OCI-LY7 (cell line): ENCODE measurements around the gene RANBP17. TPM values are rescaled to one million over a fixed set of nuclear protein-coding genes. Genes with fewer than 3 reads are reported as not detected.

Source experiments
- BruUV-seq: library from RNA; stranded (reverse); fragments of 400-500 nt; replicated peaks from 2 replicates; lab custom pipeline; 2021; lab: Mats Ljungman, UMichigan
- CTCF ChIA-PET: fragments of 300-600 bp; sonication (Branson Sonifier 250); formaldehyde crosslinking; loops from one replicate; lab custom pipeline; 2022; ENCODE audit warnings: antibody characterized with exemption; ENCODE audit not compliant: unreplicated experiment; lab: Charles Lee
- POLR2A ChIA-PET: fragments of 300-600 bp; sonication (Branson Sonifier 250); formaldehyde crosslinking; loops from one replicate; lab custom pipeline; 2022; ENCODE audit warnings: antibody characterized with exemption; lab: Charles Lee
- DNase-seq: peaks from one replicate; pipeline ENCODE4 v3.0.0-alpha.2; 2015; ENCODE audit warnings: low spot score
- H2AFZ ChIP-seq: fragments of 200-600 bp; sonication (generic), shearing (Covaris generic); 2 replicates; pipeline ENCODE4 v1.6.1; 2014; ENCODE audit warnings: mild to moderate bottlenecking, antibody characterized with exemption, low read length, moderate library complexity
- H3K27ac ChIP-seq: fragments of 200-600 bp; sonication (generic); 2 replicates; pipeline ENCODE4 v1.5.1; 2014; ENCODE audit warnings: mixed run types, low read depth, mild to moderate bottlenecking, moderate library complexity, low read length, inconsistent platforms; ENCODE audit not compliant: poor library complexity, severe bottlenecking
- H3K36me3 ChIP-seq: fragments of 200-600 bp; sonication (generic); 2 replicates; pipeline ENCODE4 v1.6.1; 2014; ENCODE audit warnings: mild to moderate bottlenecking, antibody characterized with exemption, low read length, moderate library complexity, mixed read lengths; ENCODE audit not compliant: insufficient read depth
- H3K4me1 ChIP-seq: fragments of 200-600 bp; sonication (generic); 2 replicates; pipeline ENCODE4 v1.5.1; 2014; ENCODE audit warnings: mild to moderate bottlenecking, low read length; ENCODE audit not compliant: insufficient read depth, poor library complexity, severe bottlenecking
- H3K4me2 ChIP-seq: fragments of 200-600 bp; sonication (generic); 2 replicates; pipeline ENCODE4 v1.6.1; 2014; ENCODE audit warnings: mild to moderate bottlenecking, low read length
- H3K4me3 ChIP-seq: fragments of 200-600 bp; sonication (generic); 2 replicates; pipeline ENCODE4 v1.5.1; 2014; ENCODE audit warnings: mild to moderate bottlenecking, low read depth, low read length; ENCODE audit not compliant: poor library complexity, severe bottlenecking
- H3K79me2 ChIP-seq: fragments of 200-600 bp; sonication (generic); 2 replicates; pipeline ENCODE4 v1.6.1; 2016; ENCODE audit warnings: low read depth, mild to moderate bottlenecking, low read length, moderate library complexity, mixed read lengths; ENCODE audit not compliant: insufficient read depth
- H3K9me2 ChIP-seq: fragments of 200-600 bp; sonication (generic); 2 replicates; pipeline ENCODE4 v1.6.1; 2016; ENCODE audit warnings: mild to moderate bottlenecking, low read length, mixed read lengths; ENCODE audit not compliant: insufficient read depth
- H3K9me3 ChIP-seq: fragments of 200-600 bp; sonication (generic); 2 replicates; pipeline ENCODE4 v1.6.1; 2014; ENCODE audit warnings: mild to moderate bottlenecking, mixed run types, low read length, mixed read lengths
- H4K20me1 ChIP-seq: fragments of 200-600 bp; sonication (generic); 2 replicates; pipeline ENCODE4 v1.6.1; 2014; ENCODE audit warnings: mild to moderate bottlenecking, antibody characterized with exemption, low read length, moderate library complexity, mixed read lengths; ENCODE audit not compliant: insufficient read depth
- CTCF ChIP-seq: fragments of 200-600 bp; sonication (generic); conservative IDR thresholded peaks from 2 replicates; pipeline ENCODE4 v1.5.1; 2014; ENCODE audit warnings: mild to moderate bottlenecking, antibody characterized with exemption, low read length, moderate library complexity, mixed read lengths
- EZH2phosphoT487 ChIP-seq: fragments of 200-600 bp; sonication (generic); IDR thresholded peaks from 2 replicates; pipeline ENCODE4 v1.6.1; 2018; ENCODE audit warnings: low read depth, borderline replicate concordance, mild to moderate bottlenecking, mixed run types, antibody characterized with exemption, low read length, moderate library complexity, mixed read lengths
- intact Hi-C: fragments of 100-400 bp; cut with micrococcal nuclease; formaldehyde crosslinking; loops from one replicate; pipeline ENCODE4 v1.10.0; 2022; ENCODE audit not compliant: unreplicated experiment
- total RNA-seq, 2 experiments: library from RNA; depleted of rRNA in 1 of 2; stranded (reverse); fragments of >200 nt in 1 of 2; shearing (Covaris generic) in 1 of 2; gene quantifications; 2 replicates each; pipeline ENCODE4 v1.2.3, GENCODE V29; 2014 to 2022

RANBP17 gene
- total RNA-seq, 2 experiments from 2014 or later = not detected

- POLR2A ChIA-PET = interaction anchor here (0.6 kb wide), 1 partner anchor 1265 kb away, joined by 3 read pairs; no protein-coding TSS in a partner anchor
- Histone ChIP-seq H2AFZ (no peak overlapping the region), H3K4me1 (no peaks in the 10 kb centered on the region), H4K20me1 (0 out of 2 replicates have a peak, but pooled peaks cover 2% of the 10 kb centered on the region), H3K9me2 (no peaks in the 10 kb centered on the region), H3K27ac (no peak overlapping the region), H3K4me2 (no peak overlapping the region), H3K9me3 (no peaks in the 10 kb centered on the region), H3K4me3 (no peak overlapping the region), H3K36me3 (no peaks in the 10 kb centered on the region), H3K79me2 (no peaks in the 10 kb centered on the region)
- intact Hi-C loops = loop anchor here (10.0 kb wide), 1 partner anchor 123 kb away; no protein-coding TSS in a partner anchor
- no TSS peak for BruUV-seq
- CTCF ChIA-PET = no interaction called here
- no peak for TF ChIP-seq EZH2phosphoT487
- no peak for TF ChIP-seq CTCF
- no peak for DNase-seq
Observed at GRCh38 chr5:171201310-171201709, 339.5 kb downstream of the RANBP17 start.

GRCh38 chr5:171205375-171205774, 343.6 kb downstream of the RANBP17 start:
- H3K9me3 ChIP-seq = no peaks in the 10 kb centered on the region
- H3K27ac ChIP-seq = no peak overlapping the region
- no peaks in the 10 kb centered on the region for H3K79me2 ChIP-seq
- DNase-seq = no peak
- no peaks in the 10 kb centered on the region for H3K4me1 ChIP-seq
- H2AFZ ChIP-seq = no peak overlapping the region
- ChIA-PET CTCF (no interaction called here), POLR2A (interaction anchor here (0.8 kb wide), 1 partner anchor 10 kb away, joined by 4 read pairs; no protein-coding TSS in a partner anchor)
- TF ChIP-seq EZH2phosphoT487 (no peak), CTCF (no peak)
- H3K36me3 ChIP-seq = no peaks in the 10 kb centered on the region
- H3K4me2 ChIP-seq = no peak overlapping the region
- no TSS peak for BruUV-seq
- H3K9me2 ChIP-seq = no peaks in the 10 kb centered on the region
- 0 out of 2 replicates have a peak, but pooled peaks cover 2% of the 10 kb centered on the region for H4K20me1 ChIP-seq
- intact Hi-C loops = loop anchor here (10.0 kb wide), 1 partner anchor 119 kb away; no protein-coding TSS in a partner anchor
- H3K4me3 ChIP-seq = no peak overlapping the region

GRCh38 chr5:171207256-171207847, 345.5 kb downstream of the RANBP17 start:
- H3K27ac ChIP-seq = no peak overlapping the region
- H3K4me1 ChIP-seq = no peaks in the 10 kb centered on the region
- no peak overlapping the region for H3K4me2 ChIP-seq
- no peaks in the 10 kb centered on the region for H4K20me1 ChIP-seq
- DNase-seq = peak; percentile 29
- CTCF ChIA-PET = no interaction called here
- H3K79me2 ChIP-seq = no peaks in the 10 kb centered on the region
- no peak overlapping the region for H2AFZ ChIP-seq
- no peaks in the 10 kb centered on the region for H3K9me2 ChIP-seq
- no peaks in the 10 kb centered on the region for H3K36me3 ChIP-seq
- intact Hi-C loops = loop anchor here (10.0 kb wide), 1 partner anchor 117 kb away; no protein-coding TSS in a partner anchor
- no peaks in the 10 kb centered on the region for H3K9me3 ChIP-seq
- no TSS peak for BruUV-seq
- POLR2A ChIA-PET = interaction anchor here (0.6 kb wide), 1 partner anchor 47 kb away, joined by 3 read pairs; no protein-coding TSS in a partner anchor
- no peak overlapping the region for H3K4me3 ChIP-seq
- no peak for TF ChIP-seq EZH2phosphoT487
- TF ChIP-seq CTCF = peak; percentile 77
